A673 (cell line): ENCODE results near the gene CYP46A1.

Source experiments
- CTCF ChIP-seq: fragments of 300-800, 200-600 bp; sonication (generic); conservative IDR thresholded peaks from 2 replicates; pipeline ENCODE4 v1.5.1; 2017; ENCODE audit warnings: low read depth, mild to moderate bottlenecking, antibody characterized with exemption, low read length, moderate library complexity, mixed read lengths
- EZH2 ChIP-seq: fragments of 200-600 bp; sonication (generic); IDR thresholded peaks from 2 replicates; pipeline ENCODE4 v1.6.1; 2017; ENCODE audit warnings: borderline replicate concordance, low read depth, mild to moderate bottlenecking, mixed read lengths, antibody characterized with exemption, low read length; ENCODE audit not compliant: poor library complexity, severe bottlenecking

DNA sequence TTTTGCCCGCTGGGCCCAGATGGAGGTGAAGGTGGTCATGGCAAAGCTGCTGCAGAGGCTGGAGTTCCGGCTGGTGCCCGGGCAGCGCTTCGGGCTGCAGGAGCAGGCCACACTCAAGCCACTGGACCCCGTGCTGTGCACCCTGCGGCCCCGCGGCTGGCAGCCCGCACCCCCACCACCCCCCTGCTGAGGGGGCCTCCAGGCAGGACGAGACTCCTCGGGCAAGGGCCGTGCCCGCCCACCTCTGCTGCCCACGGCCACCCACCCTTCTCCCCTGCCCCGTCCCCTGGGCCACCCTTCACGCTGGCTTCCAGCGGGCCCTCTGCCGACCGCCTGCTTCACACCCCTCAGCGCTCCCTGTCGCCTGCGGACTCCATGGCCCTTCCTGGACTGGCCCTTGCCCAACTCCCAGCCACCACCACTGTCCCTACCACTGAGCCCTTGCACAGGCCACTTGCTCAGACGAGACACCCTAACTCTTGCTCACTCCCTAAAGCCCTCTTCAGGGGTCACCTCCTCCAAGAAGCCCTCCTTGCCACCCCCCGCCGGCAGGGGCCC is 42.5 kb downstream of the CYP46A1 start:
- TF ChIP-seq EZH2 (no peak), CTCF (no peak)
